ENCODE measurements around the gene FAM120A.

Gene FAM120A

DNA sequence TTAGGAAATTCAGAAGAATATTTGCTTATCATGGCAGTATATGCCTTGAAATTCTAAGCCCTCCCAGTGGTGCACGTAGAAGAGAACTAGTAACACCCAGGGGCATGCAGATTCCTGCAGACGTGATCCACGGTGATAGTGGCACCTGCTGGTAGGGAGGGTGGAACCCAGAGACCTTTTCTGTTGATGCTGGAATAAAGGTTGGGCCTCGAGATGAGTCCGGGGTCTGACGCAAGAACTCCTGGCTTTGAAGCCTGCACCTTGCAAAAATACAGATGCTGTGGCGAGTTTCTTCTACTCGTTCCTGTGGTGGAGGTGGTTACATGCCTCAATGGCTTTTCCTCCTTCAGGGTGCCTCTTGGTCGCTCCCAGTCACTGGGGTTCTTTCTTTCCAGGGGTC lies 85.4 kb downstream of the FAM120A start:
- DNase-seq (ENCODE audit: low spot score) (no peak), ATAC-seq (ENCODE audit: low read depth) (no peak)
- Histone ChIP-seq H3K4me1 (ENCODE audit: insufficient read depth, poor library complexity, severe bottlenecking) (no peaks in the 10 kb centered on the region), H3K27me3 (ENCODE audit: insufficient read depth, poor library complexity, severe bottlenecking) (no peaks in the 10 kb centered on the region), H3K27ac (ENCODE audit: poor library complexity, severe bottlenecking) (no peak overlapping the region), H3K36me3 (ENCODE audit: low read depth) (peaks cover 70% of the 10 kb centered on the region), H3K4me3 (ENCODE audit: severe bottlenecking) (no peak overlapping the region), H3K9me3 (ENCODE audit: severe bottlenecking) (no peaks in the 10 kb centered on the region)
- no peak for TF ChIP-seq CTCF (IDR thresholded peaks at IDR 0.05; ENCODE audit: poor library complexity, severe bottlenecking)

GRCh38 chr9:93540305-93540704 lies 88.8 kb downstream of the FAM120A start:
- no peak overlapping the region for H3K27ac ChIP-seq (ENCODE audit: poor library complexity, severe bottlenecking)
- DNase-seq (ENCODE audit: low spot score) (no peak), ATAC-seq (ENCODE audit: low read depth) (no peak)
- TF ChIP-seq CTCF (IDR thresholded peaks at IDR 0.05; ENCODE audit: poor library complexity, severe bottlenecking): no peak
- H3K4me1 ChIP-seq (ENCODE audit: insufficient read depth, poor library complexity, severe bottlenecking): no peaks in the 10 kb centered on the region
- no peaks in the 10 kb centered on the region for H3K27me3 ChIP-seq (ENCODE audit: insufficient read depth, poor library complexity, severe bottlenecking)
- H3K36me3 ChIP-seq (ENCODE audit: low read depth): peaks cover 82% of the 10 kb centered on the region
- H3K4me3 ChIP-seq (ENCODE audit: severe bottlenecking): no peak overlapping the region
- H3K9me3 ChIP-seq (ENCODE audit: severe bottlenecking): no peaks in the 10 kb centered on the region

DNA sequence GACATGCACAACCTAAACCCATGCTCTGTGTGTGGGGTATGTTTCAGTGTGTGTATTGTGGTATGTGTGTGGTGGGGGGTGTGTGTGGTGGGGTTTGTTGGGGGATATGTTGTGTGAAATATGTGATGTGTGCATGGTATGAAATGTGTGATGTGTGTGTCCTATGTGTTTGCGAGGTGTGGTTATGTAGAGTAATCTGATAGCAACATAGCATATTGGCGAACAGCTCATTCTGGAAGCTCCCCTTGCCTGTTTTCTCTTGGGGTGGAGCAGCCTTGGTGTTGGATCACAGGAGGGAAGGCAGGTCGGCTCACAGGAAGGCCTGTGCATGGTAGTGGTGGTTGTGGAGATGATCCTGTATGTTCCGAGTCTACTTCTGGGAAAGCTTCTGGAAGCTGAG lies 89.5 kb downstream of the FAM120A start:
- H3K4me1 ChIP-seq (ENCODE audit: insufficient read depth, poor library complexity, severe bottlenecking): no peaks in the 10 kb centered on the region
- no peaks in the 10 kb centered on the region for H3K27me3 ChIP-seq (ENCODE audit: insufficient read depth, poor library complexity, severe bottlenecking)
- H3K4me3 ChIP-seq (ENCODE audit: severe bottlenecking): no peak overlapping the region
- DNase-seq (ENCODE audit: low spot score): no peak
- ATAC-seq (ENCODE audit: low read depth): no peak
- H3K9me3 ChIP-seq (ENCODE audit: severe bottlenecking): no peaks in the 10 kb centered on the region
- H3K36me3 ChIP-seq (ENCODE audit: low read depth): peaks cover 86% of the 10 kb centered on the region
- TF ChIP-seq CTCF (IDR thresholded peaks at IDR 0.05; ENCODE audit: poor library complexity, severe bottlenecking): no peak
- no peak overlapping the region for H3K27ac ChIP-seq (ENCODE audit: poor library complexity, severe bottlenecking)

DNA sequence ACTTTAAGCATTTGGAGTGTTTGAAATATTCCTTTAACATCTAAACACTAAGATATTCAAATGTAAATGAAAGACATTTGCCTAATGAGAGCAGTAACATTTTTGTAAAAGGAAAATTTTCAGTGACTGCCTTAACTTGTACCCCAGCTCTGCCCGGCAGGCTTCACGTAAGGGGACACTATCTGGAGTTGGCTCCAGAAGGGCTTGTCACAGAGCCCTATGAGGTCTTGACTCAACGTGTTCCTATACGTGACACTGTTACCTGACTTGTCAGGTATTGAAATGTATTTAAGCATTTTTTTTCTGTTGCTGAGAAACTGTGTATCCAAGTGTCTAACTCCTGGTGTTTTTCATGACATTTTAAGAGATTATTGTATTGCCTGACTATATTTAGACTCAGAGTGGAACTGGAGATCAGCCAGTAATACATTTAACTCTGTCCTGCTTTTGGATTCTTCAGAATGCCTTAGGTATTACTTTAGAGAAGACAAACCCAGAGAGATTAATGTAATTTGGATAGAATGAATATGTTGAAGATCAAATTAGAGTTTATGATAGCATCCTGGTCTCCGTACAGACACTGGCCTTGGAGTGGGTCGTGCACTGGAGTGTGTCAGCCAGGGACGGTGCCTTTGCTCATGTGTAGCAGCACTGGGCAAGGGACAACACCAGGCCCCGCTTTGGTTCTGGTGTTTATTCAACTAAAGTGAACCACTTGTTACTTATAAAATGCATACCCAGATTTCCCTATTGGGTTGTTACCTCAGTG lies 90.3 kb downstream of the FAM120A start:
- Histone ChIP-seq H3K27ac (ENCODE audit: poor library complexity, severe bottlenecking) (no peak overlapping the region), H3K4me1 (ENCODE audit: insufficient read depth, poor library complexity, severe bottlenecking) (no peaks in the 10 kb centered on the region), H3K4me3 (ENCODE audit: severe bottlenecking) (no peak overlapping the region), H3K9me3 (ENCODE audit: severe bottlenecking) (no peaks in the 10 kb centered on the region), H3K27me3 (ENCODE audit: insufficient read depth, poor library complexity, severe bottlenecking) (no peaks in the 10 kb centered on the region), H3K36me3 (ENCODE audit: low read depth) (peaks cover 87% of the 10 kb centered on the region)
- TF ChIP-seq CTCF (IDR thresholded peaks at IDR 0.05; ENCODE audit: poor library complexity, severe bottlenecking): no peak
- no peak for ATAC-seq (ENCODE audit: low read depth)
- no peak for DNase-seq (ENCODE audit: low spot score)

- H3K27ac ChIP-seq (ENCODE audit: poor library complexity, severe bottlenecking): no peak overlapping the region
- no peak for TF ChIP-seq CTCF (IDR thresholded peaks at IDR 0.05; ENCODE audit: poor library complexity, severe bottlenecking)
- peaks cover 85% of the 10 kb centered on the region for H3K36me3 ChIP-seq (ENCODE audit: low read depth)
These were observed 91.6 kb downstream of the FAM120A start for GRCh38 chr9:93543117-93543516.

More at GRCh38 chr9:93543117-93543516, 91.6 kb downstream of the FAM120A start:
- DNase-seq (ENCODE audit: low spot score) (no peak), ATAC-seq (ENCODE audit: low read depth) (no peak)
- no peak overlapping the region for H3K4me3 ChIP-seq (ENCODE audit: severe bottlenecking)
- H3K27me3 ChIP-seq (ENCODE audit: insufficient read depth, poor library complexity, severe bottlenecking): no peaks in the 10 kb centered on the region
- H3K4me1 ChIP-seq (ENCODE audit: insufficient read depth, poor library complexity, severe bottlenecking): no peaks in the 10 kb centered on the region
- no peaks in the 10 kb centered on the region for H3K9me3 ChIP-seq (ENCODE audit: severe bottlenecking)

All from RWPE2 (cell line).